MM.1S (cell line): Measurements from ENCODE around the gene TP53AIP1.

Source experiments
- DNase-seq: peaks from one replicate; pipeline ENCODE4 v3.0.0-alpha.2; 2015
- H2AFZ ChIP-seq: fragments of 300-600 bp; sonication (generic); 2 replicates; pipeline ENCODE4 v1.6.0; 2016; ENCODE audit warnings: antibody characterized with exemption, low read length
- H3F3A ChIP-seq: fragments of 300-600 bp; sonication (generic); 2 replicates; pipeline ENCODE4 v1.6.1; 2016; ENCODE audit warnings: mild to moderate bottlenecking, antibody characterized with exemption, low read length, moderate library complexity, mixed read lengths; ENCODE audit not compliant: insufficient read depth
- H3K27ac ChIP-seq: fragments of 300-600 bp; sonication (generic); 2 replicates; pipeline ENCODE4 v1.5.1; 2016; ENCODE audit warnings: mild to moderate bottlenecking, low read length
- H3K27me3 ChIP-seq: fragments of 300-600 bp; sonication (generic); replicated peaks from 2 replicates; pipeline ENCODE4 v1.6.0; 2016; ENCODE audit warnings: low read length; ENCODE audit not compliant: insufficient read depth
- H3K36me3 ChIP-seq: fragments of 300-600 bp; sonication (generic); replicated peaks from 2 replicates; pipeline ENCODE4 v1.6.1; 2016; ENCODE audit warnings: mild to moderate bottlenecking, low read length, mixed read lengths; ENCODE audit not compliant: insufficient read depth
- H3K4me1 ChIP-seq: fragments of 300-600 bp; sonication (generic); 2 replicates; pipeline ENCODE4 v1.6.1; 2016; ENCODE audit warnings: low read length, mixed read lengths
- H3K4me2 ChIP-seq: fragments of 300-600 bp; sonication (generic); 2 replicates; pipeline ENCODE4 v1.6.0; 2016; ENCODE audit warnings: low read depth, low read length
- H3K4me3 ChIP-seq: fragments of 300-600 bp; sonication (generic); 2 replicates; pipeline ENCODE4 v1.5.1; 2016; ENCODE audit warnings: low read length, mixed read lengths
- H3K79me2 ChIP-seq: fragments of 300-600 bp; sonication (generic); 2 replicates; pipeline ENCODE4 v1.6.1; 2016; ENCODE audit warnings: mixed run types, low read length, mixed read lengths
- H3K9ac ChIP-seq: fragments of 300-600 bp; sonication (generic); 2 replicates; pipeline ENCODE4 v1.6.1; 2016; ENCODE audit warnings: low read length, mixed read lengths
- H3K9me2 ChIP-seq: fragments of 300-600 bp; sonication (generic); replicated peaks from 2 replicates; pipeline ENCODE4 v1.6.1; 2016; ENCODE audit warnings: mild to moderate bottlenecking, low read length, mixed read lengths; ENCODE audit not compliant: insufficient read depth
- H3K9me3 ChIP-seq: fragments of 300-600 bp; sonication (generic); replicated peaks from 2 replicates; pipeline ENCODE4 v1.6.1; 2016; ENCODE audit warnings: mild to moderate bottlenecking, low read length, mixed read lengths; ENCODE audit not compliant: insufficient read depth
- H4K20me1 ChIP-seq: fragments of 300-600 bp; sonication (generic); 2 replicates; pipeline ENCODE4 v1.6.1; 2016; ENCODE audit warnings: mild to moderate bottlenecking, low read length, moderate library complexity, mixed read lengths; ENCODE audit not compliant: insufficient read depth
- EZH2 ChIP-seq: fragments of 300-600 bp; sonication (generic); optimal IDR thresholded peaks from 2 replicates; pipeline ENCODE3; 2017; ENCODE audit warnings: low read depth, mild to moderate bottlenecking, antibody characterized with exemption, low read length, mixed read lengths
- EZH2phosphoT487 ChIP-seq: fragments of 300-600 bp; sonication (generic); IDR thresholded peaks from 2 replicates; pipeline ENCODE4 v1.6.1; 2018; ENCODE audit warnings: antibody characterized with exemption, low read length
- TF ChIP-seq, protein P1 (sequence below): fragments of 300-600 bp; sonication (generic); IDR thresholded peaks from 2 replicates; pipeline ENCODE4 v1.5.1; 2016; ENCODE audit warnings: antibody characterized with exemption, low read length, mixed read lengths

The TP53AIP1 gene

DNA sequence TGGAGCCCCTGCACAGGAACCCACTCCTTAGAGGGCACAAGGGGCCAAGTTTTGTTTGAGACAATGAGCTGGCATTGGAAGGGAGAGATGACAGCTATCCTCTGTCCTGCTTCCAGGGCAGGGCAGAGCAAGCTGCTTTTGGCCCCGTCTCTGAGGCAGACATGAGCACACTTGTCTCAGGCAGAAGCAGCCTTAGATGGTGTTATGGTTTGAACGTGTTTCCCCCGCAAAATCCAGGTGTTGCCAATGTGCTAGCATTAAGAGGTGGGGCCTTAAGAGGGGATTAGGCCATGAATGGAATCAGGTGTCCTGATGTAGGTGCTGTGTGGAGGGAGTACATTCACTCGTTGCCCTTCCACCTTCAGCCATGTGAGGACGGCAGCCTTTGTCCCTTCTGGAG lies 2.5 kb downstream of the TP53AIP1 start:
- TF ChIP-seq EZH2 = no peak
- no peak overlapping the region for H2AFZ ChIP-seq
- no peaks in the 10 kb centered on the region for H4K20me1 ChIP-seq
- H3K4me2 ChIP-seq = no peak overlapping the region
- H3F3A ChIP-seq = no peaks in the 10 kb centered on the region
- no peaks in the 10 kb centered on the region for H3K36me3 ChIP-seq
- H3K4me1 ChIP-seq = no peaks in the 10 kb centered on the region
- DNase-seq = peak; percentile 4
- H3K9ac ChIP-seq = no peak overlapping the region
- no peaks in the 10 kb centered on the region for H3K79me2 ChIP-seq
- H3K4me3 ChIP-seq = no peak overlapping the region
- H3K9me2 ChIP-seq = no peaks in the 10 kb centered on the region
- H3K9me3 ChIP-seq = no peaks in the 10 kb centered on the region
- H3K27me3 ChIP-seq = no peaks in the 10 kb centered on the region; the same call in 1 of the 2 replicates
- H3K27ac ChIP-seq = no peak overlapping the region

DNA sequence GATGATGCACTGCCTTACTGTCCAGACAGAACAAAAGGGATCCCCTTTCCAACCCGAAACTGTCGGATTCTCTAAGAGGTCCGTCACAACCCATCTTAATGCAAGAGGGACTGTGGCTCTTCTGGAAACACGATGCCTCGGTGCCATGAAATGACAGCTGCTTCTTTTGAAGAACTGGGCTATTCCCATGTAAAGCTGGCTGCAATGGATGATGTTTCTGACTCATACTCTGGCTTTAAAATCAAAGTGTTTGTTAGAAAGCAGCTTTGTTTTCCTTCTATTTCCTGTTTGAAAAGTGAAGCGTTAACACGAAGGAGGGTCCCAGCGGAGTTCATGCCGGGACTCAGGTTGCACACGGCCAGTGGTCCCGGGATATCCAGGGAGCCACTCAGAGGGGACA lies 3.1 kb downstream of the TP53AIP1 start:
- no peaks in the 10 kb centered on the region for H4K20me1 ChIP-seq
- H3K36me3 ChIP-seq = no peaks in the 10 kb centered on the region
- no peak overlapping the region for H3K4me2 ChIP-seq
- H3F3A ChIP-seq = no peaks in the 10 kb centered on the region
- DNase-seq = peak; percentile 3
- H3K9ac ChIP-seq = no peak overlapping the region
- no peaks in the 10 kb centered on the region for H3K79me2 ChIP-seq
- no peak for TF ChIP-seq EZH2phosphoT487
- TF ChIP-seq EZH2 = no peak
- TF ChIP-seq, protein P1, sequence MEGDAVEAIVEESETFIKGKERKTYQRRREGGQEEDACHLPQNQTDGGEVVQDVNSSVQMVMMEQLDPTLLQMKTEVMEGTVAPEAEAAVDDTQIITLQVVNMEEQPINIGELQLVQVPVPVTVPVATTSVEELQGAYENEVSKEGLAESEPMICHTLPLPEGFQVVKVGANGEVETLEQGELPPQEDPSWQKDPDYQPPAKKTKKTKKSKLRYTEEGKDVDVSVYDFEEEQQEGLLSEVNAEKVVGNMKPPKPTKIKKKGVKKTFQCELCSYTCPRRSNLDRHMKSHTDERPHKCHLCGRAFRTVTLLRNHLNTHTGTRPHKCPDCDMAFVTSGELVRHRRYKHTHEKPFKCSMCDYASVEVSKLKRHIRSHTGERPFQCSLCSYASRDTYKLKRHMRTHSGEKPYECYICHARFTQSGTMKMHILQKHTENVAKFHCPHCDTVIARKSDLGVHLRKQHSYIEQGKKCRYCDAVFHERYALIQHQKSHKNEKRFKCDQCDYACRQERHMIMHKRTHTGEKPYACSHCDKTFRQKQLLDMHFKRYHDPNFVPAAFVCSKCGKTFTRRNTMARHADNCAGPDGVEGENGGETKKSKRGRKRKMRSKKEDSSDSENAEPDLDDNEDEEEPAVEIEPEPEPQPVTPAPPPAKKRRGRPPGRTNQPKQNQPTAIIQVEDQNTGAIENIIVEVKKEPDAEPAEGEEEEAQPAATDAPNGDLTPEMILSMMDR = no peak
- H3K4me3 ChIP-seq = no peak overlapping the region
- no peaks in the 10 kb centered on the region for H3K9me3 ChIP-seq
- no peaks in the 10 kb centered on the region for H3K4me1 ChIP-seq
- H3K27ac ChIP-seq = no peak overlapping the region
- H3K27me3 ChIP-seq = no peaks in the 10 kb centered on the region; the same call in 1 of the 2 replicates
- H3K9me2 ChIP-seq = no peaks in the 10 kb centered on the region
- no peak overlapping the region for H2AFZ ChIP-seq

DNA sequence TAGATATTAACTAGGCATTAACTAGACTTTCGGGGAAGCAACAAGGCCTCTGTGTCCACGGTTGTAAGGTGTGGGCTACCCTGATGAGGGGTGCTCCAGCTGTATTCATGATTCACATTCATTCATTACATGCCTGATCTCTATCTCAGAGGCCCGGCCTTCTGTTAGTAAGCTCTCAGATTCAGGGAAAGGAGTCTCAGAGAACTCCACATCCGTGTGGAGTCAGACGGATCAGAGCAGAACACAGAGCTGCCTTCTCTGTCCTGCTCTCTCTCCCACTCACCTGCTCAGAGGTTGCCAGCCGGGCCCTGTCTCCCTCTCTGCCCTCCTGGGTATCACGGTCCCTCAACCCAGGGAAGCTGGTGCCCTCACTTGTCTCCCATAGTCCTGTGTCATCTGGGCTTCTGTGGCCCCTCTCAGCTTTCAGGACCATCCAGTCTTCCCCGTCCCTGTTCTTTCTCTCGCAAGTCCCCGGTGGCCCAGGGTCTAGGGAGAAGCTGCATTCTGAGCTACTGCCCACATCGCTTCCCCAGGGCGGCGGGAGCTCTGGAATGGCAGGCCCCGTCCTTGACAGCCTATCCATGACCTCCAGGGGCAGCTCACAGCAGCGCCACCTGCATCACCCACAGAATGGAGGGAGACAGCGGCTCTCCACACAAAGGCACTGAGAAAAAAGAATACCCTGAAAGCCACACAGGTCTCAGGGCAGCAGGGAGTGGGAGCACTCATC lies 4.3 kb downstream of the TP53AIP1 start:
- TF ChIP-seq, protein P1 = no peak
- TF ChIP-seq EZH2 (no peak), EZH2phosphoT487 (no peak)
- Histone ChIP-seq H3K79me2 (no peaks in the 10 kb centered on the region), H3K27ac (no peak overlapping the region), H3K4me1 (no peaks in the 10 kb centered on the region), H3K9me2 (no peaks in the 10 kb centered on the region), H2AFZ (no peak overlapping the region), H3K9me3 (no peaks in the 10 kb centered on the region), H4K20me1 (no peaks in the 10 kb centered on the region), H3K27me3 (no peaks in the 10 kb centered on the region; the same call in 1 of the 2 replicates), H3K4me2 (no peak overlapping the region), H3K36me3 (no peaks in the 10 kb centered on the region), H3F3A (no peaks in the 10 kb centered on the region), H3K9ac (no peak overlapping the region), H3K4me3 (no peak overlapping the region)
- peak; percentile 1 for DNase-seq

DNA sequence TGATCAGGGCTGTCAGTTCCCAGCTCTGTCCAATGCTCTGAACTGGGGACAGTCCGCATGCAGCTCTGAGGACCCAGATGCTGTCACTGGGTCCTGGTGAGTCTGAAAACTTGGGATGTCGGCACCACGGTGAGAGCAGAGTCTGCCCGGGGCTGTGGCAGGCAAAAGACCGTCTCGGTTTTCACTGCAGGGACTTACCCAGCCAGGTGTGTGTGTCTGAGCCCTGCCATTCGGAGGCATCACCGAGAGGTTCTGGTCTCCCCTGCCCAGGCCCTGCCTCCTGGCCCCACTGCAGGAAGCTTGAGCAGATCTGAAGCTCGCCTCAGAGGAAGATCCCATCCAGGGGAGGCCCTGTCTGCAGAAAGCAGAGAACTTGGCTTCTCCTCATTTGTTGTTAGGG lies 5.2 kb downstream of the TP53AIP1 start:
- no peak overlapping the region for H3K27ac ChIP-seq
- no peaks in the 10 kb centered on the region for H3K4me1 ChIP-seq
- H3K9me3 ChIP-seq = no peaks in the 10 kb centered on the region
- H3K4me2 ChIP-seq = no peak overlapping the region
- H4K20me1 ChIP-seq = no peaks in the 10 kb centered on the region
- H3K27me3 ChIP-seq = no peaks in the 10 kb centered on the region; the same call in 1 of the 2 replicates
- DNase-seq = peak; percentile 5
- no peaks in the 10 kb centered on the region for H3K36me3 ChIP-seq
- no peak overlapping the region for H3K9ac ChIP-seq
- H2AFZ ChIP-seq = no peak overlapping the region
- H3K79me2 ChIP-seq = no peaks in the 10 kb centered on the region
- H3K4me3 ChIP-seq = no peak overlapping the region
- no peaks in the 10 kb centered on the region for H3K9me2 ChIP-seq
- no peaks in the 10 kb centered on the region for H3F3A ChIP-seq
- TF ChIP-seq EZH2phosphoT487 (no peak), EZH2 (no peak)
- TF ChIP-seq, protein P1 = no peak
